T1000 (cell line): ENCODE data around the gene PTGFR.

ENCODE experiments used
- DNase-seq: peaks from one replicate; lab custom pipeline; 2025; ENCODE audit warnings: mixed read lengths; lab: John Stamatoyannopoulos, UW

PTGFR gene

GRCh38 chr1:78520216-78520615 lies 29.4 kb downstream of the PTGFR start:
- no peak for DNase-seq

- DNase-seq = no peak
These were observed 30.1 kb downstream of the PTGFR start for GRCh38 chr1:78520843-78521242.

GRCh38 chr1:78522136-78522535 lies 31.4 kb downstream of the PTGFR start:
- no peak for DNase-seq

- DNase-seq = no peak
These were observed 35.7 kb downstream of the PTGFR start for GRCh38 chr1:78526496-78526895.

GRCh38 chr1:78527706-78528105 lies 36.9 kb downstream of the PTGFR start:
- DNase-seq = no peak

GRCh38 chr1:78533527-78533926 lies 42.8 kb downstream of the PTGFR start:
- DNase-seq = no peak

GRCh38 chr1:78535286-78535685 lies 44.5 kb downstream of the PTGFR start:
- DNase-seq = no peak

GRCh38 chr1:78536427-78536826 lies 45.7 kb downstream of the PTGFR start:
- no peak for DNase-seq

- no peak for DNase-seq
These were observed 49.3 kb downstream of the PTGFR start for GRCh38 chr1:78540048-78540447.

- no peak for DNase-seq
These were observed 50.7 kb downstream of the PTGFR start for GRCh38 chr1:78541479-78541878.

- peak; percentile 40 for DNase-seq
These were observed 53.3 kb downstream of the PTGFR start for GRCh38 chr1:78543941-78544643.

- no peak for DNase-seq
These were observed 56.3 kb downstream of the PTGFR start for GRCh38 chr1:78547081-78547480.

GRCh38 chr1:78549331-78549730 lies 58.6 kb downstream of the PTGFR start:
- DNase-seq = no peak

- no peak for DNase-seq
These were observed 59.1 kb downstream of the PTGFR start for GRCh38 chr1:78549891-78550290.

GRCh38 chr1:78553859-78554258 lies 63.1 kb downstream of the PTGFR start:
- DNase-seq = no peak

- no peak for DNase-seq
These were observed 64.1 kb downstream of the PTGFR start for GRCh38 chr1:78554840-78555239.

GRCh38 chr1:78559680-78560079 lies 68.9 kb downstream of the PTGFR start:
- no peak for DNase-seq

GRCh38 chr1:78560811-78561210 lies 70.0 kb downstream of the PTGFR start:
- DNase-seq = no peak

GRCh38 chr1:78561856-78562255 lies 71.1 kb downstream of the PTGFR start:
- no peak for DNase-seq

- DNase-seq = no peak
These were observed 74.6 kb downstream of the PTGFR start for GRCh38 chr1:78565393-78565792.

GRCh38 chr1:78570539-78570938 lies 79.8 kb downstream of the PTGFR start:
- DNase-seq = no peak

GRCh38 chr1:78577257-78578100 lies 86.7 kb downstream of the PTGFR start:
- DNase-seq = no peak

GRCh38 chr1:78586572-78586971 lies 95.8 kb downstream of the PTGFR start:
- DNase-seq = no peak
